Vagina (tissue), 2 donors: ENCODE results near the gene BUB1B.

Experiments
- CTCF ChIP-seq, 3 experiments: fragments of 450-650 bp in 2 of 3; fragments of 200-600 bp in 1 of 3; sonication (generic) in 1 of 3; IDR thresholded peaks; one replicate each; pipeline ENCODE4 v1.5.1; 2017 to 2019; ENCODE audit warnings: antibody characterized with exemption in 3 of 3, mild to moderate bottlenecking in 2 of 3, moderate library complexity in 2 of 3
- POLR2A ChIP-seq, 2 donors: fragments of 450-650 bp; IDR thresholded peaks; one replicate each; pipeline ENCODE4 v1.6.1; 2017; ENCODE audit warnings: antibody characterized with exemption in 2 of 2, mild to moderate bottlenecking in 2 of 2, moderate library complexity in 2 of 2
- POLR2AphosphoS5 ChIP-seq, 2 donors: sonication (generic); formaldehyde crosslinking; IDR thresholded peaks; one replicate each; pipeline ENCODE4 v1.9.0; 2017; ENCODE audit warnings: antibody characterized with exemption in 2 of 2, mild to moderate bottlenecking in 2 of 2, low read depth in 1 of 2; ENCODE audit not compliant: insufficient read depth in 1 of 2

DNA sequence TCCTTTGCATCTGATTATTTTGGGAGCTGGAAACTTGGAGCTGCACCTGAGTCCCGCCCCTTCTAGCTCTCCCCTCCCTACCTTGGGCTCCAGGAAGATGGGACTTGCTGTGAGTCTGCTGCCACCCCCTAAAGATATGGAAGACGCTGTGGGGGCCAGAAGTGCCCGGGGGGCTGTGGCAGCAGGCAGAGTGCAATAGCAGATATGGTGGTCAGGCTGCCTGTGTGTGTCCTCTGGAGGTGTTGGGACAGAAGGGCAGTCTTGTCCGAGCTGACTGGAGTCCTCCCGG is 78.5 kb downstream of the BUB1B start:
- no peak for TF ChIP-seq POLR2A (IDR thresholded peaks at IDR 0.05)
- TF ChIP-seq CTCF (IDR thresholded peaks at IDR 0.05), result no peak
- no peak for TF ChIP-seq POLR2AphosphoS5 (IDR thresholded peaks at IDR 0.05; ENCODE audit: insufficient read depth in 1 of 2, low read depth in 1 of 2)
